Effector memory CD4-positive, alpha-beta T cell (primary cell): ENCODE measurements around the gene NPEPPS.

ENCODE experiments used
- DNase-seq, 3 donors: peaks; one replicate each; pipeline ENCODE4 v3.0.0-alpha.2; 2020
- H3K27ac ChIP-seq: 2 replicates; pipeline ENCODE4 v1.7.0; 2013; ENCODE audit warnings: mild to moderate bottlenecking, low read length, moderate library complexity; ENCODE audit not compliant: insufficient read depth, poor library complexity, severe bottlenecking
- H3K27me3 ChIP-seq: replicated peaks from 2 replicates; pipeline ENCODE4 v1.7.0; 2013; ENCODE audit warnings: mild to moderate bottlenecking, low read length; ENCODE audit not compliant: insufficient read depth, control insufficient read depth, poor library complexity, severe bottlenecking
- H3K36me3 ChIP-seq: 2 replicates; pipeline ENCODE4 v1.7.0; 2013; ENCODE audit warnings: mild to moderate bottlenecking, low read length, moderate library complexity; ENCODE audit not compliant: control insufficient read depth, insufficient read depth
- H3K4me1 ChIP-seq: 2 replicates; pipeline ENCODE4 v1.7.0; 2013; ENCODE audit warnings: low read length, mild to moderate bottlenecking; ENCODE audit not compliant: control insufficient read depth, insufficient read depth, poor library complexity, severe bottlenecking
- H3K4me3 ChIP-seq: 2 replicates; pipeline ENCODE4 v1.7.0; 2013; ENCODE audit warnings: low read length, low read depth, mild to moderate bottlenecking; ENCODE audit not compliant: insufficient read depth, poor library complexity, severe bottlenecking
- H3K9me3 ChIP-seq: 2 replicates; pipeline ENCODE4 v1.7.0; 2013; ENCODE audit warnings: mild to moderate bottlenecking, low read length, moderate library complexity; ENCODE audit not compliant: control insufficient read depth

NPEPPS gene

GRCh38 chr17:47605011-47605410 lies 74.1 kb downstream of the NPEPPS start:
- H3K36me3 ChIP-seq, result peaks cover 51% of the 10 kb centered on the region

GRCh38 chr17:47607481-47607880 lies 76.6 kb downstream of the NPEPPS start:
- no peak for DNase-seq
- peaks cover 40% of the 10 kb centered on the region for H3K36me3 ChIP-seq
- no peak overlapping the region for H3K27ac ChIP-seq
- no peaks in the 10 kb centered on the region for H3K9me3 ChIP-seq
- no peaks in the 10 kb centered on the region for H3K27me3 ChIP-seq
- no peak overlapping the region for H3K4me3 ChIP-seq
- H3K4me1 ChIP-seq, result no peaks in the 10 kb centered on the region

More at GRCh38 chr17:47605011-47605410, 74.1 kb downstream of the NPEPPS start:
- DNase-seq, result no peak
- Histone ChIP-seq H3K27ac (no peak overlapping the region), H3K4me1 (no peaks in the 10 kb centered on the region), H3K9me3 (no peaks in the 10 kb centered on the region), H3K27me3 (no peaks in the 10 kb centered on the region), H3K4me3 (no peak overlapping the region)

GRCh38 chr17:47611372-47612350 lies 80.8 kb downstream of the NPEPPS start:
- DNase-seq, result no peak
- Histone ChIP-seq H3K27ac (no peak overlapping the region), H3K27me3 (no peaks in the 10 kb centered on the region), H3K4me3 (no peak overlapping the region), H3K36me3 (peaks cover 34% of the 10 kb centered on the region), H3K9me3 (no peaks in the 10 kb centered on the region), H3K4me1 (no peaks in the 10 kb centered on the region)

GRCh38 chr17:47615766-47616424 lies 85.0 kb downstream of the NPEPPS start:
- DNase-seq, result no peak
- peaks cover 34% of the 10 kb centered on the region for H3K36me3 ChIP-seq
- no peak overlapping the region for H3K27ac ChIP-seq

GRCh38 chr17:47618410-47618809 lies 87.5 kb downstream of the NPEPPS start:
- no peak overlapping the region for H3K4me3 ChIP-seq
- H3K27me3 ChIP-seq, result no peaks in the 10 kb centered on the region
- peaks cover 36% of the 10 kb centered on the region for H3K36me3 ChIP-seq
- DNase-seq, result no peak
- H3K27ac ChIP-seq, result no peak overlapping the region
- H3K9me3 ChIP-seq, result no peaks in the 10 kb centered on the region
- no peaks in the 10 kb centered on the region for H3K4me1 ChIP-seq

More at GRCh38 chr17:47615766-47616424, 85.0 kb downstream of the NPEPPS start:
- Histone ChIP-seq H3K27me3 (no peaks in the 10 kb centered on the region), H3K4me1 (no peaks in the 10 kb centered on the region), H3K4me3 (no peak overlapping the region), H3K9me3 (no peaks in the 10 kb centered on the region)

- H3K36me3 ChIP-seq, result peaks cover 29% of the 10 kb centered on the region
These were observed 89.8 kb downstream of the NPEPPS start for GRCh38 chr17:47620503-47621245.

GRCh38 chr17:47621293-47622179 lies 90.6 kb downstream of the NPEPPS start:
- H3K36me3 ChIP-seq, result peaks cover 29% of the 10 kb centered on the region
- H3K4me1 ChIP-seq, result no peaks in the 10 kb centered on the region
- H3K27ac ChIP-seq, result no peak overlapping the region
- H3K9me3 ChIP-seq, result no peaks in the 10 kb centered on the region
- no peaks in the 10 kb centered on the region for H3K27me3 ChIP-seq
- no peak for DNase-seq
- H3K4me3 ChIP-seq, result no peak overlapping the region

More at GRCh38 chr17:47620503-47621245, 89.8 kb downstream of the NPEPPS start:
- DNase-seq, result no peak
- H3K27ac ChIP-seq, result no peak overlapping the region
- no peak overlapping the region for H3K4me3 ChIP-seq
- no peaks in the 10 kb centered on the region for H3K4me1 ChIP-seq
- H3K27me3 ChIP-seq, result no peaks in the 10 kb centered on the region
- H3K9me3 ChIP-seq, result no peaks in the 10 kb centered on the region

GRCh38 chr17:47622180-47622549 lies 91.3 kb downstream of the NPEPPS start:
- Histone ChIP-seq H3K4me3 (no peak overlapping the region), H3K36me3 (peaks cover 29% of the 10 kb centered on the region), H3K27ac (no peak overlapping the region), H3K4me1 (no peaks in the 10 kb centered on the region), H3K27me3 (no peaks in the 10 kb centered on the region), H3K9me3 (no peaks in the 10 kb centered on the region)
- DNase-seq, result no peak

GRCh38 chr17:47624727-47625068 lies 93.8 kb downstream of the NPEPPS start:
- H3K27me3 ChIP-seq, result no peaks in the 10 kb centered on the region
- no peak overlapping the region for H3K4me3 ChIP-seq
- H3K4me1 ChIP-seq, result no peaks in the 10 kb centered on the region
- no peak for DNase-seq
- H3K27ac ChIP-seq, result no peak overlapping the region
- H3K9me3 ChIP-seq, result no peaks in the 10 kb centered on the region
- peaks cover 19% of the 10 kb centered on the region for H3K36me3 ChIP-seq
